HG03571 (cell line): ENCODE results near the gene TICAM2.

Source experiments
- ATAC-seq: cut with Tn5 transposase; IDR thresholded peaks from one replicate; pipeline ENCODE4 v1.9.1; 2021; ENCODE audit not compliant: unreplicated experiment

The TICAM2 gene

DNA sequence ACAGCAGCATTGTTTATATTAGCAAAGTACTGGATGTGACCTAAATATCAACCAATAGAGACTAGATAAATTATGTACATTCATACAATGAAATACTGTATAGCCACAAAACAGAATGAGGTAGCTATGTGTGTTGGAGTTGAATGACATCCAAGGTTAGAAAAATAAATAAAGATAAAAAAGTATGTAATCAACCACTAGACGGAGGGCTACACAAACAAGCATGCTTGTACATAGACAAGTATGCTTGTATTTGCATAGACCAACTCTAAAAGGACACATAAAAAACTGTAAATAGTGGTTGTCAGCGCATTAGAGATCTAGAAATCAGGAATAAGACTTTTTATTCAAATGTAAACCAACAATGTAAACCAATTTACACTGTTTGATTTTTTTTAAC is 60.7 kb downstream of the TICAM2 start:
- ATAC-seq: no peak

DNA sequence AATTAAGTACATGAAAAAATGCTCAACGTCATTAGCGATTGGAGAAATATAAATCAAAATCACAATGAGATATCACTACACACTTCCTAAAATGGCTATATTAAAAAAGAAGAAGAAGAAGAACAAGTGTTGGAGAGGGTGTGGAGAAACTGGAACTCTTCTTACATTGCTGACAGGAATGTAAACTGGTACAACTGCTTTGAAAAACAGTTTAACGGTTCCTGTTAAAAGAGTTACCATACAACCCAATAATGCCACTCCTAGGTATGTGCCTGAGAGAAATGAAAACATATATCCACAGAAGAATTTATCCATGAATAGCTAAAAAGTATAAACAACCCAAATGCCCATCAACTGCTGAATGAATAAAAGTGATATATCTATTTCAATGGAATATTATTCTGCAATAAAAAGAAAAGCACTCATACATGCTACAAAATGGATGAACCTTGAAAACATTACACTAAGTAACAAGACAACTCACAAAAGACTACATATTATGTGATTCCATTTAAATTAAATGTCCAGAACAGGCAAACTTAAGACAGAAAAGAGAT is 66.7 kb downstream of the TICAM2 start:
- ATAC-seq: no peak

- ATAC-seq: no peak
These were observed 69.8 kb downstream of the TICAM2 start for GRCh38 chr5:115532517-115532916.

- no peak for ATAC-seq
These were observed 70.4 kb downstream of the TICAM2 start for GRCh38 chr5:115531787-115532367.

- no peak for ATAC-seq
These were observed 70.9 kb downstream of the TICAM2 start for GRCh38 chr5:115531380-115531779.

DNA sequence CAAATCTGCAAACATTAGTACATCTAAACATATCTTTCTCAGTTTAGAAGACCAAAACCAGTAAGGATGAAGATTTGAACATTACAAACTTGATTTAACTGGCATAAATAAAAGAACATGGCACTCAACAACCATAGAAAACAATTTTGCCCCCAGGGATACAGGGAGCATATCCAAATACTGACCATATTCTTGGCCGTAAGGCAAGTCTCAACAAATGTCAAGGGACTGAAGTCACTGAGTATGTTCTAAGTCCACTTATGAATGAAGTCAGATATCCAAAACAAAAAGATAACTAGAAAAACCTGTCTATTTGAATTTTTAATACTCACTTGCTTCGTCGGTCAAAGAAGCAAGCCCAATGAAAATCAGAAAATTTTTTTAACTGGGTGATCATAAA is 71.9 kb downstream of the TICAM2 start:
- ATAC-seq: no peak
